H1 (cell line): Measurements from ENCODE around the gene AAGAB. TPM values are rescaled to one million over a fixed set of nuclear protein-coding genes. Genes with fewer than 3 reads are reported as not detected.

Source experiments
- CTCF ChIA-PET: fragments of 300-600 bp; sonication (Branson Sonifier 250); formaldehyde crosslinking; loops from one replicate; lab custom pipeline; 2021; ENCODE audit not compliant: partially characterized antibody; lab: Charles Lee
- POLR2A ChIA-PET: fragments of 300-600 bp; sonication (Branson Sonifier 250); formaldehyde crosslinking; loops from one replicate; lab custom pipeline; 2021; ENCODE audit warnings: inconsistent platforms; ENCODE audit not compliant: partially characterized antibody; lab: Charles Lee
- DNase-seq, 2 experiments: peaks; one replicate each; pipeline versions ENCODE4 v3.0.0 to v3.0.0-alpha.2; 2010 to 2022; ENCODE audit warnings: low spot score in 2 of 2, low read depth in 1 of 2, mixed read lengths in 1 of 2
- FAIRE-seq: peaks from 2 replicates; lab custom pipeline; 2011; peaks lifted over from hg19 to GRCh38; lab: Jason Lieb, UNC
- H2AFZ ChIP-seq: 2 replicates; pipeline ENCODE4 v1.8.1; 2012; ENCODE audit warnings: low read length, inconsistent platforms
- H2AK5ac ChIP-seq: 2 replicates; pipeline ENCODE4 v1.6.1; 2013; ENCODE audit warnings: low read depth, low read length
- H2BK120ac ChIP-seq: replicated peaks from 2 replicates; pipeline ENCODE3; 2013; ENCODE audit warnings: low read depth, low read length, inconsistent platforms
- H2BK12ac ChIP-seq: 2 replicates; pipeline ENCODE4 v1.6.1; 2013; ENCODE audit warnings: low read depth, low read length
- H2BK15ac ChIP-seq: 2 replicates; pipeline ENCODE4 v1.6.1; 2013; ENCODE audit warnings: low read length
- H2BK20ac ChIP-seq: 2 replicates; pipeline ENCODE4 v1.6.1; 2013; ENCODE audit warnings: low read length
- H2BK5ac ChIP-seq: 2 replicates; pipeline ENCODE4 v1.6.1; 2013; ENCODE audit warnings: low read depth, low read length
- H3K14ac ChIP-seq: 2 replicates; pipeline ENCODE4 v1.6.1; 2013; ENCODE audit warnings: inconsistent platforms; ENCODE audit not compliant: insufficient read length
- H3K18ac ChIP-seq: 2 replicates; pipeline ENCODE4 v1.6.1; 2013; ENCODE audit warnings: low read length; ENCODE audit errors: extremely low read depth
- H3K23ac ChIP-seq: 2 replicates; pipeline ENCODE4 v1.6.1; 2013; ENCODE audit warnings: inconsistent platforms; ENCODE audit not compliant: insufficient read length
- H3K23me2 ChIP-seq: 2 replicates; pipeline ENCODE4 v1.6.1; 2013; ENCODE audit warnings: low read depth, low read length
- H3K27ac ChIP-seq: 2 replicates; pipeline ENCODE4 v1.6.1; 2011; ENCODE audit warnings: low read depth, low read length, inconsistent platforms
- H3K27me3 ChIP-seq, 4 experiments: replicated peaks in 1 of 4; 1 replicate in 1 of 4; 2 replicates in 3 of 4; pipeline versions ENCODE4 v1.6.1 to v1.8.1; 2011 to 2013; ENCODE audit warnings: low read length in 3 of 4, mild to moderate bottlenecking in 3 of 4, inconsistent platforms in 2 of 4, mixed read lengths in 2 of 4, moderate library complexity in 1 of 4; ENCODE audit not compliant: control insufficient read depth in 3 of 4, insufficient read depth in 3 of 4; ENCODE audit errors: extremely low read depth in 1 of 4
- H3K36me3 ChIP-seq, 4 experiments: 2 replicates each; pipeline versions ENCODE4 v1.6.1 to v1.8.1; 2011 to 2013; ENCODE audit warnings: mild to moderate bottlenecking in 4 of 4, low read length in 3 of 4, moderate library complexity in 2 of 4, control low read depth in 1 of 4, inconsistent platforms in 1 of 4; ENCODE audit not compliant: insufficient read depth in 4 of 4, control insufficient read depth in 2 of 4
- H3K4ac ChIP-seq: replicated peaks from 2 replicates; pipeline ENCODE3; 2013; ENCODE audit warnings: low read length, low read depth, mixed read lengths, inconsistent platforms; ENCODE audit not compliant: insufficient read length
- H3K4me1 ChIP-seq, 4 experiments: replicated peaks in 1 of 4; 1 replicate in 1 of 4; 2 replicates in 3 of 4; pipeline versions ENCODE4 v1.6.1 to v1.8.1; 2011 to 2013; ENCODE audit warnings: low read length in 3 of 4, inconsistent platforms in 2 of 4, mixed read lengths in 1 of 4; ENCODE audit not compliant: insufficient read depth in 4 of 4, control insufficient read depth in 3 of 4
- H3K4me2 ChIP-seq, 2 experiments: 2 replicates each; pipeline versions ENCODE4 v1.6.1 to v1.8.1; 2011 to 2013; ENCODE audit warnings: low read depth in 2 of 2, low read length in 2 of 2, control low read depth in 1 of 2, inconsistent platforms in 1 of 2, mild to moderate bottlenecking in 1 of 2; ENCODE audit not compliant: insufficient read depth in 1 of 2
- H3K4me3 ChIP-seq, 4 experiments: fragments of 200-600, 300-600 bp in 1 of 4; sonication (generic), shearing (Covaris generic), sonication (Bioruptor Twin) in 1 of 4; 2 replicates each; pipeline versions ENCODE4 v1.5.1 to v1.8.1; 2011 to 2016; ENCODE audit warnings: low read length in 4 of 4, low read depth in 3 of 4, control low read depth in 2 of 4, inconsistent platforms in 2 of 4, mild to moderate bottlenecking in 2 of 4, mixed read lengths in 1 of 4, moderate library complexity in 1 of 4; ENCODE audit not compliant: insufficient read depth in 2 of 4; ENCODE audit errors: extremely low read depth in 1 of 4
- H3K56ac ChIP-seq: replicated peaks from 2 replicates; pipeline ENCODE3; 2013; ENCODE audit warnings: low read depth, mild to moderate bottlenecking, mixed read lengths, low read length, inconsistent platforms; ENCODE audit not compliant: insufficient read length
- H3K79me1 ChIP-seq: 2 replicates; pipeline ENCODE4 v1.6.1; 2013; ENCODE audit warnings: low read depth, low read length, control low read depth
- H3K79me2 ChIP-seq, 2 experiments: 2 replicates each; pipeline versions ENCODE4 v1.6.1 to v1.8.1; 2012 to 2013; ENCODE audit warnings: low read length in 2 of 2, mild to moderate bottlenecking in 2 of 2, inconsistent platforms in 1 of 2; ENCODE audit not compliant: insufficient read depth in 2 of 2, control insufficient read depth in 1 of 2
- H3K9ac ChIP-seq, 4 experiments: replicated peaks in 1 of 4; 1 replicate in 1 of 4; 2 replicates in 3 of 4; pipeline versions ENCODE4 v1.6.1 to v1.8.1; 2011 to 2013; ENCODE audit warnings: low read depth in 3 of 4, low read length in 3 of 4, control low read depth in 2 of 4, mild to moderate bottlenecking in 2 of 4, moderate library complexity in 2 of 4, inconsistent platforms in 1 of 4; ENCODE audit errors: extremely low read depth in 1 of 4
- H3K9me3 ChIP-seq, 2 experiments: 2 replicates each; pipeline versions ENCODE4 v1.6.1 to v1.8.1; 2012 to 2013; ENCODE audit warnings: mild to moderate bottlenecking in 2 of 2, moderate library complexity in 2 of 2, control low read depth in 1 of 2, inconsistent platforms in 1 of 2, low read depth in 1 of 2, low read length in 1 of 2, mixed read lengths in 1 of 2; ENCODE audit not compliant: insufficient read depth in 2 of 2
- H4K20me1 ChIP-seq, 2 experiments: replicated peaks in 1 of 2; 2 replicates each; pipeline versions ENCODE3 to v1.8.1; 2011 to 2013; ENCODE audit warnings: inconsistent platforms in 2 of 2, low read length in 2 of 2, mild to moderate bottlenecking in 1 of 2; ENCODE audit not compliant: insufficient read depth in 2 of 2, control insufficient read depth in 1 of 2
- H4K5ac ChIP-seq: 2 replicates; pipeline ENCODE4 v1.6.1; 2013; ENCODE audit warnings: low read length, low read depth, mixed read lengths, inconsistent platforms; ENCODE audit not compliant: insufficient read length
- H4K8ac ChIP-seq: 2 replicates; pipeline ENCODE4 v1.8.0; 2013; ENCODE audit warnings: mild to moderate bottlenecking, moderate library complexity, low read length, inconsistent platforms; ENCODE audit not compliant: insufficient read depth; ENCODE audit errors: extremely low read depth
- H4K91ac ChIP-seq: replicated peaks from 2 replicates; pipeline ENCODE3; 2013; ENCODE audit warnings: low read length, mixed read lengths, inconsistent platforms; ENCODE audit not compliant: insufficient read length
- ASH2L ChIP-seq: fragments of 200-600, 300-600 bp; sonication (generic); IDR thresholded peaks from one replicate; pipeline ENCODE4 v1.7.1; 2017; ENCODE audit warnings: low read length
- ATF3 ChIP-seq: IDR thresholded peaks from 2 replicates; pipeline ENCODE4 v1.6.1; 2011; ENCODE audit warnings: low read depth, mild to moderate bottlenecking, low read length; ENCODE audit not compliant: insufficient read depth
- CREB1 ChIP-seq: IDR thresholded peaks from 2 replicates; pipeline ENCODE4 v1.6.1; 2012; ENCODE audit warnings: inconsistent platforms
- EZH2 ChIP-seq: fragments of 200-600 bp; sonication (generic); IDR thresholded peaks from 2 replicates; pipeline ENCODE4 v1.7.1; 2012; ENCODE audit warnings: low read depth, mild to moderate bottlenecking, moderate library complexity, low read length, inconsistent platforms; ENCODE audit not compliant: severe bottlenecking
- FOSL1 ChIP-seq: IDR thresholded peaks from 2 replicates; pipeline ENCODE4 v1.6.1; 2011; ENCODE audit warnings: mild to moderate bottlenecking, low read depth, low read length, moderate library complexity; ENCODE audit not compliant: insufficient read depth
- MAX ChIP-seq: IDR thresholded peaks from 2 replicates; pipeline ENCODE4 v1.6.1; 2012; ENCODE audit warnings: inconsistent platforms
- NANOG ChIP-seq: IDR thresholded peaks from 2 replicates; pipeline ENCODE4 v1.6.1; 2011; ENCODE audit warnings: low read length, low read depth, mild to moderate bottlenecking, inconsistent platforms; ENCODE audit not compliant: insufficient read depth, poor library complexity, severe bottlenecking
- POLR2AphosphoS5 ChIP-seq: IDR thresholded peaks from 2 replicates; pipeline ENCODE4 v1.6.1; 2011; ENCODE audit warnings: low read depth, low read length
- SIX5 ChIP-seq: IDR thresholded peaks from 2 replicates; pipeline ENCODE4 v1.6.1; 2011; ENCODE audit warnings: mild to moderate bottlenecking, low read depth, low read length
- SP1 ChIP-seq: IDR thresholded peaks from 2 replicates; pipeline ENCODE4 v1.6.1; 2011; ENCODE audit warnings: low read depth, low read length
- TAF7 ChIP-seq: optimal IDR thresholded peaks from 2 replicates; pipeline ENCODE3; 2011; ENCODE audit warnings: low read depth, mild to moderate bottlenecking, inconsistent platforms, low read length, moderate library complexity, borderline replicate concordance
- YY1 ChIP-seq: IDR thresholded peaks from 2 replicates; pipeline ENCODE4 v1.6.1; 2011; ENCODE audit warnings: low read depth, mild to moderate bottlenecking, low read length
- WGBS, 2 experiments: shearing (Covaris generic) in 1 of 2; methylation state at CpG; one replicate each; pipeline versions ENCODE4 v1.1.6 to v1.1.7; 2013 to 2015; ENCODE audit warnings: low lambda C conversion rate in 2 of 2, mixed read lengths in 2 of 2, inconsistent platforms in 1 of 2, low coverage in 1 of 2, missing lambda C conversion rate in 1 of 2; ENCODE audit not compliant: insufficient replicate concordance in 2 of 2, insufficient coverage in 1 of 2, insufficient read length in 1 of 2; ENCODE audit errors: extremely low coverage in 1 of 2, missing lambda C conversion rate in 1 of 2; 5-methylcytosine and 5-hydroxymethylcytosine counted together
- polyA plus RNA-seq, 7 experiments: library from polyadenylated mRNA; depleted of rRNA in 3 of 7; stranded (reverse) in 5 of 7; unstranded in 2 of 7; fragments of >200 nt in 5 of 7; fragments of 200-250 nt in 2 of 7; gene quantifications; 1 replicate in 5 of 7; 2 replicates in 1 of 7; 4 replicates in 1 of 7; pipeline versions ENCODE4 v1.2.1 to v1.2.3, GENCODE V29; 2011 to 2013; ENCODE audit warnings: missing spikeins in 2 of 7, mixed read lengths in 2 of 7
- total RNA-seq: library from RNA; stranded (reverse); fragmentation: NEBNext Ultra II Directional; extraction: Animal tissue kit (Norgen Biotek cat#: 25700); gene quantifications from 2 replicates; pipeline ENCODE4 v1.2.1, GENCODE V29; 2021

The AAGAB gene
- total and polyA plus RNA-seq, 2 of the 8 experiments (the other 6 are each of a cell fraction or from before 2014, with no cell fraction given) = 20.1 to 45.9 TPM

GRCh38 chr15:67174864-67175573, 79.4 kb downstream of the AAGAB start:
- no peak for FAIRE-seq
- Histone ChIP-seq H4K5ac (no peak overlapping the region), H3K9me3 (no peaks in the 10 kb centered on the region), H3K56ac (no peak overlapping the region), H3K4me1 (peaks cover 4 to 23% (median 11%) of the 10 kb centered on the region in 4 experiments), H3K23me2 (no peaks in the 10 kb centered on the region), H2BK5ac (peak overlapping the region; percentile 52), H3K79me1 (peaks cover 2% of the 10 kb centered on the region; the same call in 1 of the 2 replicates), H3K36me3 (no peaks in the 10 kb centered on the region), H2BK12ac (0 out of 2 replicates have a peak overlapping the region, but pooled peaks have one; percentile 78), H4K20me1 (peaks cover 0 to 1% of the 10 kb centered on the region in 2 experiments), H4K91ac (no peak overlapping the region), H3K79me2 (no peaks in the 10 kb centered on the region), H3K9ac (no peak overlapping the region), H2AFZ (no peak overlapping the region), H2BK15ac (peak overlapping the region; percentile 2; the same call in 1 of the 2 replicates), H2BK120ac (no peak overlapping the region), H3K14ac (no peak overlapping the region), H2AK5ac (no peak overlapping the region), H4K8ac (no peak overlapping the region), H3K27me3 (no peaks in the 10 kb centered on the region), H3K18ac (peak overlapping the region; percentile 42; the same call in 1 of the 2 replicates), H3K4me3 (no peak overlapping the region), H3K23ac (no peak overlapping the region), H2BK20ac (0 out of 2 replicates have a peak overlapping the region, but pooled peaks have one; percentile 72), H3K4ac (no peak overlapping the region), H3K4me2 (no peak overlapping the region), H3K27ac (no peak overlapping the region)
- WGBS, 2 experiments = 79% methylated on average over 9 of the region's 9 CpGs; no CpG with 5 or more reads in 1 of the 2 experiments
- DNase-seq = no peak
- CTCF ChIA-PET = interaction anchor here (1.1 to 1.8 kb wide), 4 partner anchors 8 to 229 kb away, joined by 3 to 8 read pairs (median 4); no protein-coding TSS in a partner anchor
- POLR2A ChIA-PET = interaction anchor here (0.8 to 1.7 kb wide), 3 partner anchors 8 to 28 kb away, joined by 3 to 4 read pairs (median 3); no protein-coding TSS in a partner anchor
- no peak for TF ChIP-seq SIX5
- no peak for TF ChIP-seq ATF3
- no peak for TF ChIP-seq ASH2L
- TF ChIP-seq NANOG = no peak
- no peak for TF ChIP-seq EZH2
- TF ChIP-seq FOSL1 = no peak
- TF ChIP-seq TAF7 = no peak
- TF ChIP-seq SP1 = no peak
- TF ChIP-seq POLR2AphosphoS5 = no peak
- no peak for TF ChIP-seq CREB1
- no peak for TF ChIP-seq MAX
- no peak for TF ChIP-seq YY1
